KMS-11 (cell line): ENCODE data around the gene DIS3L2.

Source experiments
- H2AFZ ChIP-seq: fragments of 200-600 bp; sonication (generic); 2 replicates; pipeline ENCODE4 v1.6.1; 2016; ENCODE audit warnings: antibody characterized with exemption, mixed run types, low read depth
- H3K27ac ChIP-seq: fragments of 200-600 bp; sonication (generic); 2 replicates; pipeline ENCODE4 v1.6.1; 2016; ENCODE audit warnings: mild to moderate bottlenecking, mixed run types
- H3K27me3 ChIP-seq: fragments of 200-600 bp; sonication (generic); 2 replicates; pipeline ENCODE4 v1.6.1; 2017; ENCODE audit warnings: mild to moderate bottlenecking, low read depth, mixed run types, moderate library complexity; ENCODE audit not compliant: insufficient read depth
- H3K36me3 ChIP-seq: fragments of 200-600 bp; sonication (generic); 2 replicates; pipeline ENCODE4 v1.6.1; 2017; ENCODE audit warnings: mild to moderate bottlenecking, mixed run types; ENCODE audit not compliant: insufficient read depth
- H3K4me1 ChIP-seq: fragments of 200-600 bp; sonication (generic); 2 replicates; pipeline ENCODE4 v1.6.1; 2016; ENCODE audit warnings: mild to moderate bottlenecking, low read depth, mixed run types; ENCODE audit not compliant: poor library complexity, severe bottlenecking
- H3K4me2 ChIP-seq: fragments of 200-600 bp; sonication (generic); 2 replicates; pipeline ENCODE4 v1.7.0; 2016; ENCODE audit warnings: mild to moderate bottlenecking, mixed run types
- H3K4me3 ChIP-seq: fragments of 200-600 bp; sonication (generic); IDR thresholded peaks from 2 replicates; pipeline ENCODE4 v1.6.1; 2017; ENCODE audit warnings: low read depth, low read length, mixed read lengths; ENCODE audit not compliant: insufficient read depth
- H3K79me2 ChIP-seq: fragments of 200-600 bp; sonication (generic); 2 replicates; pipeline ENCODE4 v1.6.1; 2016; ENCODE audit warnings: low read depth, mixed run types; ENCODE audit not compliant: insufficient read depth
- H3K9ac ChIP-seq: fragments of 200-600 bp; sonication (generic); 2 replicates; pipeline ENCODE4 v1.6.1; 2016; ENCODE audit warnings: mild to moderate bottlenecking, mixed run types
- H4K20me1 ChIP-seq: fragments of 200-600 bp; sonication (generic); 2 replicates; pipeline ENCODE4 v1.6.1; 2016; ENCODE audit warnings: mild to moderate bottlenecking, mixed run types; ENCODE audit not compliant: insufficient read depth
- CTCF ChIP-seq: fragments of 200-600 bp; sonication (generic); conservative IDR thresholded peaks from 2 replicates; pipeline ENCODE4 v1.6.1; 2017; ENCODE audit warnings: low read depth, mild to moderate bottlenecking, antibody characterized with exemption, low read length, moderate library complexity, mixed read lengths

The DIS3L2 gene

GRCh38 chr2:231931481-231931915, 30.0 kb upstream of the DIS3L2 start:
- H4K20me1 ChIP-seq: no peaks in the 10 kb centered on the region
- H2AFZ ChIP-seq: no peak overlapping the region
- H3K27me3 ChIP-seq: peaks cover under 1% of the 10 kb centered on the region; the same call in 1 of the 2 replicates
- no peak for TF ChIP-seq CTCF
- H3K27ac ChIP-seq: no peak overlapping the region
- peaks cover 5% of the 10 kb centered on the region for H3K4me1 ChIP-seq
- no peaks in the 10 kb centered on the region for H3K36me3 ChIP-seq
- no peak overlapping the region for H3K4me2 ChIP-seq
- no peak overlapping the region for H3K4me3 ChIP-seq
- H3K79me2 ChIP-seq: no peaks in the 10 kb centered on the region
- no peak overlapping the region for H3K9ac ChIP-seq

DNA sequence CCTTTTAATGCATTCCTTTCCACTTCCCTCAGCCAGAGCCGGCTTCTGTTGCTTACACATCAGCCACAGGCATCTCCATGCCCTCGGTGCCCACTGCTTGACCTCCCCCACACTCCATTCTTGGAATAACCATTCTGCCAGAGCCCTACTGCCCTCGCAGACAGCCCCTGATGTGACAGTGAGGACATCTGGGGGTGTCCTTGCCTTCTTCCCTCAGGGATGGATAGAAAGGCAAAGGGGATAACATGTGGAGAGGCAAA, 28.9 kb upstream of the DIS3L2 start:
- Histone ChIP-seq H3K4me1 (peaks cover 14% of the 10 kb centered on the region), H2AFZ (no peak overlapping the region), H3K4me3 (no peak overlapping the region), H3K27ac (no peak overlapping the region), H3K36me3 (no peaks in the 10 kb centered on the region), H3K79me2 (no peaks in the 10 kb centered on the region), H3K9ac (no peak overlapping the region), H3K4me2 (no peak overlapping the region), H3K27me3 (no peaks in the 10 kb centered on the region; the same call in 1 of the 2 replicates), H4K20me1 (no peaks in the 10 kb centered on the region)
- no peak for TF ChIP-seq CTCF

DNA sequence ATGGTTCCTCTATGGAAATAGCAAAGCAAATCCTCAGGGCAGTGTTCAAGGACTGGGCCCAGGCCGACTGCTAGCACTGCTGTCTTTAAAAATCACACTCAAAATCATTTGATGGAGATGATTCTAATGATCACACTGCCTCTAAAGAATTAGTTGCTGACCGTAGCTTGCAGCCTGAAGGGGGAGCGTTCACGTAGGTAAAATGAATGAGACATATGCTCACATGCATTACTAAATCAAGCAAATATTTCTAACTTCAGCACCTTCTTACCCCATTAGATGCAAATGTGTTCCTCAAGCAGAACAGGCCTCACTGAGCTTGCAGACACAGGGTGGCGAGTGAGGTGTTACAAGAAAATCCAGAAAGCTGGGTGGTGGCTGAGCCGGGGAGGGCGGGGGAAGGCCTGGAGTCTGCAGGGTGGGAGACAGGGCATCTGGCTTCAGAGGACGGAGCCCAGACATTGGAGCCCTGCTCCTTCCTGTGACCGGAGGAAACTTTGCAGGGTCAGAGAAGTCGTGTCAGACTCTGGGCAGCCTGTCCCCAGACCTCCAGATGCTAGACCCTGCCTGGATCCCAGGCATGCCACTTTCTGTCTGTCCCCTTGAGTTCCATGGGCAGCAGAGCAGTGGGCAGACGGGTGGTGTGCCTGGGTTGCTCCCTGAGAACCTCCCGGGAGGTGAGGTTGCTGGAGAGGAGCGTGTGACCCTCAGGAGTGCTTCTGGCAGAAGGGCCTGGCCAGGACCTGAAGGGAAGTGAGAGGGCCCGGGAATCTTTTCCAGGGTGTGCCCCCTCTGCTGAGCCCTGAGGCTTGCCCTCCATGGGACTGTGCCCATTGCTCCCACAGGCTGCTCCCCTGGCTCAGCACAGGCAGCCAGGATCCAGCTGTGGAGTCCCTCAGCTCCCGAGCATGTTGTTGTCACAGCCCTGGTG, 28.3 kb upstream of the DIS3L2 start:
- Histone ChIP-seq H4K20me1 (no peaks in the 10 kb centered on the region), H3K79me2 (no peaks in the 10 kb centered on the region), H3K4me2 (no peak overlapping the region), H3K4me3 (no peak overlapping the region), H2AFZ (no peak overlapping the region), H3K9ac (no peak overlapping the region), H3K4me1 (peaks cover 14% of the 10 kb centered on the region), H3K36me3 (no peaks in the 10 kb centered on the region), H3K27me3 (no peaks in the 10 kb centered on the region; the same call in 1 of the 2 replicates), H3K27ac (no peak overlapping the region)
- TF ChIP-seq CTCF: no peak

DNA sequence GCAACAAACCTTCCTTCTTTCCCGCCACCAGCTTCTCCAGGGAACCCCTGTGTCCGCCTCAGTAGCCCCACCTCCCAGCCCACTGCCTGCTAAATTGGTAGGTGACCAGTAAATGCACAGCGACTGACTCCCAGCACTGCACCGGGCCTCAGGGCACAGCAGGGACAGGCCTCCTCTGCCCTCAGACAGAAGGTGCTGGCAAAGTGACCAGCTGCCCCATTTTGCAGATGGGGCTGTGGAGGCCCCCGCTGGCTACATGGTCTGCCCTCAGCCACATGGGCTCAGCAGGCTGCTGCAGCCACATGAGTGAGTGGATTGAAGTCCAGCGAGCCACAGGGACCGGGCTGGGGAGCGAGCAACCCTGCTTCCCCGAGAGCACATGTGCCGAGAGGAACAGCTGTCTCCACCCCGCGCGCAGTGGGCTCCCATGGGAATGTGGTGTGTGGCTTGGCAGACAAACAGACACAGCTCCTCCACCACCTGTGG, 27.6 kb upstream of the DIS3L2 start:
- no peaks in the 10 kb centered on the region for H4K20me1 ChIP-seq
- H3K4me3 ChIP-seq: no peak overlapping the region
- H3K27ac ChIP-seq: no peak overlapping the region
- H3K9ac ChIP-seq: no peak overlapping the region
- H2AFZ ChIP-seq: no peak overlapping the region
- TF ChIP-seq CTCF: no peak
- no peaks in the 10 kb centered on the region for H3K36me3 ChIP-seq
- H3K4me1 ChIP-seq: peaks cover 14% of the 10 kb centered on the region
- H3K4me2 ChIP-seq: no peak overlapping the region
- no peaks in the 10 kb centered on the region; the same call in 1 of the 2 replicates for H3K27me3 ChIP-seq
- H3K79me2 ChIP-seq: no peaks in the 10 kb centered on the region
